Measurements from ENCODE around the gene TOX2. TPM values are rescaled to one million over a fixed set of nuclear protein-coding genes. Genes with fewer than 3 reads are reported as not detected.

The TOX2 gene
- total RNA-seq, 1 experiment from 2014 or later, result 85.4 TPM

- ATAC-seq (peak; percentile 52; the same call in 1 of the 2 replicates), DNase-seq (ENCODE audit: low read depth, low spot score) (no peak)
- intact Hi-C loops (cut with micrococcal nuclease; ENCODE audit: unreplicated experiment) (no loop called here), in situ Hi-C loops (cut with HindIII; ENCODE audit: low pct_unique_long_range_greater_than_20kb, low sequenced_read_pairs) (no loop called here)
- H3K4me3 ChIP-seq (ENCODE audit: low read depth in 2 of 2, low read length in 2 of 2), result no peak overlapping the region
- ChIA-PET POLR2A (no interaction called here), CTCF (no interaction called here)
- H3K27ac ChIP-seq (ENCODE audit: low read length), result peak overlapping the region; percentile 73; the same call in 1 of the 2 replicates
- 0 out of 2 replicates have a peak, but pooled peaks cover 5% of the 10 kb centered on the region for H3K4me1 ChIP-seq (ENCODE audit: control insufficient read depth, insufficient read depth, low read length)
- TF ChIP-seq POLR2AphosphoS5 (IDR thresholded peaks at IDR 0.05; ENCODE audit: low read depth, low read length), result no peak
- no peak for TF ChIP-seq CTCF (IDR thresholded peaks at IDR 0.05)
- TF ChIP-seq SIN3A (IDR thresholded peaks at IDR 0.05; ENCODE audit: borderline replicate concordance, insufficient read depth, low read depth, low read length), result no peak
- TF ChIP-seq, protein P1, sequence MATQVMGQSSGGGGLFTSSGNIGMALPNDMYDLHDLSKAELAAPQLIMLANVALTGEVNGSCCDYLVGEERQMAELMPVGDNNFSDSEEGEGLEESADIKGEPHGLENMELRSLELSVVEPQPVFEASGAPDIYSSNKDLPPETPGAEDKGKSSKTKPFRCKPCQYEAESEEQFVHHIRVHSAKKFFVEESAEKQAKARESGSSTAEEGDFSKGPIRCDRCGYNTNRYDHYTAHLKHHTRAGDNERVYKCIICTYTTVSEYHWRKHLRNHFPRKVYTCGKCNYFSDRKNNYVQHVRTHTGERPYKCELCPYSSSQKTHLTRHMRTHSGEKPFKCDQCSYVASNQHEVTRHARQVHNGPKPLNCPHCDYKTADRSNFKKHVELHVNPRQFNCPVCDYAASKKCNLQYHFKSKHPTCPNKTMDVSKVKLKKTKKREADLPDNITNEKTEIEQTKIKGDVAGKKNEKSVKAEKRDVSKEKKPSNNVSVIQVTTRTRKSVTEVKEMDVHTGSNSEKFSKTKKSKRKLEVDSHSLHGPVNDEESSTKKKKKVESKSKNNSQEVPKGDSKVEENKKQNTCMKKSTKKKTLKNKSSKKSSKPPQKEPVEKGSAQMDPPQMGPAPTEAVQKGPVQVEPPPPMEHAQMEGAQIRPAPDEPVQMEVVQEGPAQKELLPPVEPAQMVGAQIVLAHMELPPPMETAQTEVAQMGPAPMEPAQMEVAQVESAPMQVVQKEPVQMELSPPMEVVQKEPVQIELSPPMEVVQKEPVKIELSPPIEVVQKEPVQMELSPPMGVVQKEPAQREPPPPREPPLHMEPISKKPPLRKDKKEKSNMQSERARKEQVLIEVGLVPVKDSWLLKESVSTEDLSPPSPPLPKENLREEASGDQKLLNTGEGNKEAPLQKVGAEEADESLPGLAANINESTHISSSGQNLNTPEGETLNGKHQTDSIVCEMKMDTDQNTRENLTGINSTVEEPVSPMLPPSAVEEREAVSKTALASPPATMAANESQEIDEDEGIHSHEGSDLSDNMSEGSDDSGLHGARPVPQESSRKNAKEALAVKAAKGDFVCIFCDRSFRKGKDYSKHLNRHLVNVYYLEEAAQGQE (IDR thresholded peaks at IDR 0.05; ENCODE audit: insufficient read depth in 1 of 2, low read depth in 2 of 2, low read length in 1 of 2), result no peak
- TF ChIP-seq TCF7L2 (IDR thresholded peaks at IDR 0.05; ENCODE audit: low read depth, low read length), result no peak
- no peaks in the 10 kb centered on the region for H3K27me3 ChIP-seq (ENCODE audit: control insufficient read depth, insufficient read depth, low read length)
- no peaks in the 10 kb centered on the region for H3K36me3 ChIP-seq (ENCODE audit: control insufficient read depth, insufficient read depth, low read length)
- peaks cover 10% of the 10 kb centered on the region; the same call in 1 of the 2 replicates for H3K9me3 ChIP-seq (ENCODE audit: control insufficient read depth, insufficient read depth, low read depth, low read length)
- no TSS peak for BruUV-seq (replicated peaks)
Measured at GRCh38 chr20:43975096-43975768, 60.6 kb downstream of the TOX2 start.

DNA sequence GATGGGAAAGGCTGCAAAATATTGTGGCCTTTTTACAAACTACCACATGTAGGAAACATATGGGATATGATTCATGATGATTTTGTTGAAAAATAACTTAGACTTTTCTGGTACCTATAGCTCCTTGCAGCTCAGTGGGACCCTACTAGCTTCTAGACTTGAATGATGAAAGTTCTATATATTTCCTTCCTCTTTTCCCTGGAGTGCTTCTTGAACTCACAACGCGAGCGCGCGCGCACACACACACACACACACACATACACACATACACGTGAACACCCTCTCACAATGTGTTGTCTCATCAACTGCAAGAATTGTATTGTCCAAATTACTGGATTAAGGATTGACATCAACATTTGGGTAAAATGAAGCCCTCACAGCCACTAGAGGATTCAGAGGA lies 61.9 kb downstream of the TOX2 start:
- TF ChIP-seq POLR2AphosphoS5 (IDR thresholded peaks at IDR 0.05; ENCODE audit: low read depth, low read length), result no peak
- TF ChIP-seq SIN3A (IDR thresholded peaks at IDR 0.05; ENCODE audit: borderline replicate concordance, insufficient read depth, low read depth, low read length), result no peak
- TF ChIP-seq TCF7L2 (IDR thresholded peaks at IDR 0.05; ENCODE audit: low read depth, low read length), result no peak
- no peak for TF ChIP-seq CTCF (IDR thresholded peaks at IDR 0.05)
- TF ChIP-seq, protein P1 (IDR thresholded peaks at IDR 0.05; ENCODE audit: insufficient read depth in 1 of 2, low read depth in 2 of 2, low read length in 1 of 2), result no peak
- H3K4me1 ChIP-seq (ENCODE audit: control insufficient read depth, insufficient read depth, low read length), result 0 out of 2 replicates have a peak, but pooled peaks cover 3% of the 10 kb centered on the region
- DNase-seq (ENCODE audit: low read depth, low spot score) (no peak), ATAC-seq (no peak)
- POLR2A ChIA-PET, result no interaction called here
- intact Hi-C loops (cut with micrococcal nuclease; ENCODE audit: unreplicated experiment), result no loop called here
- H3K27ac ChIP-seq (ENCODE audit: low read length), result peak overlapping the region; percentile 73; the same call in 1 of the 2 replicates
- no peaks in the 10 kb centered on the region for H3K36me3 ChIP-seq (ENCODE audit: control insufficient read depth, insufficient read depth, low read length)
- H3K27me3 ChIP-seq (ENCODE audit: control insufficient read depth, insufficient read depth, low read length), result no peaks in the 10 kb centered on the region
- H3K4me3 ChIP-seq (ENCODE audit: low read depth in 2 of 2, low read length in 2 of 2), result no peak overlapping the region
- BruUV-seq (replicated peaks), result no TSS peak
- CTCF ChIA-PET, result no interaction called here
- in situ Hi-C loops (cut with HindIII; ENCODE audit: low pct_unique_long_range_greater_than_20kb, low sequenced_read_pairs), result no loop called here
- peaks cover 10% of the 10 kb centered on the region; the same call in 1 of the 2 replicates for H3K9me3 ChIP-seq (ENCODE audit: control insufficient read depth, insufficient read depth, low read depth, low read length)

Measured in Panc1 (cell line).